MM.1S (cell line): ENCODE results near the gene ABCA13.

ENCODE experiments used
- EZH2 ChIP-seq: fragments of 300-600 bp; sonication (generic); optimal IDR thresholded peaks from 2 replicates; pipeline ENCODE3; 2017; ENCODE audit warnings: low read depth, mild to moderate bottlenecking, antibody characterized with exemption, low read length, mixed read lengths
- TF ChIP-seq, protein P1 (sequence below): fragments of 300-600 bp; sonication (generic); IDR thresholded peaks from 2 replicates; pipeline ENCODE4 v1.5.1; 2016; ENCODE audit warnings: antibody characterized with exemption, low read length, mixed read lengths

DNA sequence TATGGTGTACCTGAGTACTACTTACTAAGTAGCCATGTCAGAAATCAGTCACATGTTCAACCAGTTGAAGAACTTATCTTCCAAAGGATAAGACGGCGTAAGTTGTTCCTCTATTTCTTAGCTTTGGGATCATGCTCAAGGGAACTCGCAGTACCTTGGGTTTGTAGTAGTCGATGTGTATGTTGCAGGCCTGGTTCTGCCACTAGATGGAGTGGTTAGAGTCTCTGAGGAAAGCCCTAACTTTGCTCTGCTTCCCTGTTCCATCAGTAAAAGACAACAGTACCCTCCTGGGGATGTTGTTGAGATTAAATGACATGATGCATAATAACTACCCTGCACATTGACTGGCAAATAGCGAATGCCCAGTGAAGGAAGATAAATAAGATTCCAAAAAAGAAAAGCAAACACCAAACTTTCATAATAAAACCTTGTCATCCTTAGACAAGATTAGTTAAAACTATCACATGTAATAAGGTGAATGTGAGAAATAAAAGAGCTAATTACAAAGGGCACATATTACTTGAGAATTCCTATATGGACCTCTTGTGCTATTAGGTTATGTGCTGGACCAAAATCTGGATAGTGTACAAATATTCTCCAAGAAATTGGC, 165.9 kb downstream of the ABCA13 start:
- TF ChIP-seq, protein P1, sequence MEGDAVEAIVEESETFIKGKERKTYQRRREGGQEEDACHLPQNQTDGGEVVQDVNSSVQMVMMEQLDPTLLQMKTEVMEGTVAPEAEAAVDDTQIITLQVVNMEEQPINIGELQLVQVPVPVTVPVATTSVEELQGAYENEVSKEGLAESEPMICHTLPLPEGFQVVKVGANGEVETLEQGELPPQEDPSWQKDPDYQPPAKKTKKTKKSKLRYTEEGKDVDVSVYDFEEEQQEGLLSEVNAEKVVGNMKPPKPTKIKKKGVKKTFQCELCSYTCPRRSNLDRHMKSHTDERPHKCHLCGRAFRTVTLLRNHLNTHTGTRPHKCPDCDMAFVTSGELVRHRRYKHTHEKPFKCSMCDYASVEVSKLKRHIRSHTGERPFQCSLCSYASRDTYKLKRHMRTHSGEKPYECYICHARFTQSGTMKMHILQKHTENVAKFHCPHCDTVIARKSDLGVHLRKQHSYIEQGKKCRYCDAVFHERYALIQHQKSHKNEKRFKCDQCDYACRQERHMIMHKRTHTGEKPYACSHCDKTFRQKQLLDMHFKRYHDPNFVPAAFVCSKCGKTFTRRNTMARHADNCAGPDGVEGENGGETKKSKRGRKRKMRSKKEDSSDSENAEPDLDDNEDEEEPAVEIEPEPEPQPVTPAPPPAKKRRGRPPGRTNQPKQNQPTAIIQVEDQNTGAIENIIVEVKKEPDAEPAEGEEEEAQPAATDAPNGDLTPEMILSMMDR, result peak; percentile 38
- no peak for TF ChIP-seq EZH2
